ENCODE data around the gene DHX34. TPM values are rescaled to one million over a fixed set of nuclear protein-coding genes. Genes with fewer than 3 reads are reported as not detected.

Gene DHX34
- total RNA-seq, 1 experiment from 2014 or later, result 34.6 TPM

Other genes starting within 250 kb of the DHX34 start
- gene ZC3H4, start 235.5 kb upstream of the DHX34 start, total RNA-seq (2014; rRNA removed; shearing (Covaris generic)), result 13.4 and 14.5 TPM in 2 replicates
- 271 and 298 TPM in 2 replicates for gene SAE1, start 218.5 kb upstream of the DHX34 start, total RNA-seq (2014; rRNA removed; shearing (Covaris generic))
- gene BBC3, start 118.1 kb upstream of the DHX34 start, total RNA-seq (2014; rRNA removed; shearing (Covaris generic)), result 13.4 and 20.7 TPM in 2 replicates
- 10.9 and 14.0 TPM in 2 replicates for gene CCDC9, start 92.8 kb upstream of the DHX34 start, total RNA-seq (2014; rRNA removed; shearing (Covaris generic))
- gene INAFM1, start 74.4 kb upstream of the DHX34 start, total RNA-seq (2014; rRNA removed; shearing (Covaris generic)), result 2.0 and 2.9 TPM in 2 replicates
- gene C5AR1, start 39.5 kb upstream of the DHX34 start, total RNA-seq (2014; rRNA removed; shearing (Covaris generic)), result 0.17 TPM in 1 of 2 replicates, not detected in the other
- gene C5AR2, start 17.1 kb upstream of the DHX34 start, total RNA-seq (2014; rRNA removed; shearing (Covaris generic)), result 0.03 TPM in 1 of 2 replicates, not detected in the other
- gene MEIS3, start 70.2 kb downstream of the DHX34 start, total RNA-seq (2014; rRNA removed; shearing (Covaris generic)), result 87.0 and 134 TPM in 2 replicates
- 6.7 and 10.3 TPM in 2 replicates for gene SLC8A2, start 122.6 kb downstream of the DHX34 start, total RNA-seq (2014; rRNA removed; shearing (Covaris generic))
- 9.9 and 10.5 TPM in 2 replicates for gene KPTN, start 134.9 kb downstream of the DHX34 start, total RNA-seq (2014; rRNA removed; shearing (Covaris generic))
- gene NAPA, start 165.7 kb downstream of the DHX34 start, total RNA-seq (2014; rRNA removed; shearing (Covaris generic)), result 82.1 and 98.3 TPM in 2 replicates
- gene ZNF541, start 223.8 kb downstream of the DHX34 start, total RNA-seq (2014; rRNA removed; shearing (Covaris generic)), result not detected in 2 replicates